HG03025 (cell line): ENCODE results near the gene KNDC1.
"Not testable (repeated sequence)": the region's sequence is repeated elsewhere in the genome, so short reads cannot be mapped to it uniquely, and the experiment has no call there.

Source experiments
- ATAC-seq: cut with Tn5 transposase; IDR thresholded peaks from one replicate; pipeline ENCODE4 v1.9.1; 2021; ENCODE audit warnings: mild to moderate bottlenecking, moderate library complexity; ENCODE audit not compliant: unreplicated experiment, low FRiP score

The KNDC1 gene

GRCh38 chr10:133161486-133162109 is 1.6 kb downstream of the KNDC1 start:
- ATAC-seq = no peak

- ATAC-seq = no peak
These were observed 2.3 kb downstream of the KNDC1 start for GRCh38 chr10:133162178-133162909.

DNA sequence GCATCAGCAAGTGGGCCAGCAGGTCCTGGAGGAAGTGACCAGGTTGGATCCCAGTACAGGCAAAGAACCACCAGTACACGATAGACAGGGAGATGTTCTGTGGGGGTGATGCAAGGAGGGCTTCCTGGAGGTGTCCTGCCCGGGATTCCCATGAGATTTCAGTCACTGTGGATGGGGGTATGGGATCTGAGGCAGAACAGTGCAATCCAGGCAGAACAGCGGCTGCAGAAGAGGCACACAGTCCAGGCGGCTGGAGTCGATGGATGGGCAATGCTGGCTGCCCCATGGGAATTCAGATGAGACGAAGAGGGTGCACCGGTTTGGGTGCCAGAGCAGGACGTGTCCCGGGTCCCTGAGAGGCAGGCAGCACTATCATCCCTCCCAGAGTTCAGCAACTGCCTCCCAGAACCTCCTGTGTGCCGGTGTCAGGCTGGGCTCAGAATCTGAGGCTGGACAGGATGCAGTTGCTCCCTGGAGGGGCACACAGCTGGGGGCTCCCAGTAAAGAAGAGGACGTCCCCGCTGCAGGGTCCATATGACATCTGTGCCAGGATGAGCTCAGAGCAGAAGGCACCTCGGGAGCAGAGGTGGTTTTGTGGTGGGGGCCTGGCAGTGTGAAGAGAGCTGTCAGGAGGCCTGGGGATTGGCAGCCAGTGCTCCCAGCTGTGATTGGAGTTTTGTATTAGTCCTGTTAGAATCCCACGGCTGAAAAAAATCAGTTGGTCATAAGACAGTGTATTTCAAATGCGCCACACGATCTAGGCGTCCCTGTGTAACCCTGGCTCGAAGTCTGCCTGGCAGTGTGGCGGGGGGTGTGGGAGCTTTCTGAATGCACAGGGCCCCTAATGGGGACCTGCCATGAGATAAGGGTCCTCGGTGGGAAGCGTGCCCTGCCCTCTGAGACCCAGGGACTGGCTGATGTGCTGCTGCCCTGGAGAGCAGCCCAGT is 3.2 kb downstream of the KNDC1 start:
- no peak for ATAC-seq

- ATAC-seq = no peak
These were observed 4.1 kb downstream of the KNDC1 start for GRCh38 chr10:133163889-133164815.

- no peak for ATAC-seq
These were observed 5.0 kb downstream of the KNDC1 start for GRCh38 chr10:133164816-133165555.

- ATAC-seq = no peak
These were observed 5.8 kb downstream of the KNDC1 start for GRCh38 chr10:133165556-133166503.

- no peak for ATAC-seq
These were observed 6.4 kb downstream of the KNDC1 start for GRCh38 chr10:133166504-133166827.

DNA sequence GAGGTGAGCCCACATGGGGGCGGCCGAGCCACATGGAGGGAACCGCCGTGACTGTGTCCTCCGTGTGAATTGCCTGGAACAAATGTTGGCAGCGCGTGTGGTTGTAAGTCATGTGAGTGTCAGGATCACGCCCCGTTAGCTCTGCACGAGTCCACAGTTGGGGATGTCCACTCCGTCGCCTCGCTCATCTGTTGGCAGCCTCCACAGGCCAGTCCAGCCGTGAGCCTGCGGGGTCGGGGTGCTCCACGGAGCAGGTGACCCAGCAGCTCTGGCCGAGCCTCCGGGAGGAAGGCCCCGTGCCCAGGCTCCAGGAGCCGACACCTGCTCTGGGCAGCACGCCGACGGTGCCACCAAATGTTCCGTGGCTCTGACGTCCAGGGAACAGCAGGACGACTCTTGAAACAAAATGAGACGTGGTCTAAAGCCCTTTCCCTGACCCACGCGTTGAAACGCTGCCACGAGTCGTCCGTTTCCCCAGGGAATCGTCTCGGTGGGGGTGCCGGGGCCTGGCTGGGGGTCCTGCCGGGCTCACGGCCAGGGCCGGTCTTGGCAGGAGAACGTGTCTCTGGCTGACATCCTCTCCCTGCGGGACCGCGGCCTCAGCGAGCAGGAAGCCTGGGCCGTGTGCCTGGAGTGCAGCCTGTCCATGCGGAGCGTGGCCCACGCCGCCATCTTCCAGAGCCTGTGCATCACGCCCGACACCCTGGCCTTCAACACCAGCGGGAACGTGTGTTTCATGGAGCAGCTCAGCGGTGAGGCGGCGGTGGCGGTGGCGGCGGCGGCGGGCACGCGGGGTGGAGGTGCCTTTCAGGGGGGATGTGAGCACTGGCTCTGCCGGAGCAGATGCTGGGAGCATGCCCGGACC is 7.0 kb downstream of the KNDC1 start:
- ATAC-seq = no peak

DNA sequence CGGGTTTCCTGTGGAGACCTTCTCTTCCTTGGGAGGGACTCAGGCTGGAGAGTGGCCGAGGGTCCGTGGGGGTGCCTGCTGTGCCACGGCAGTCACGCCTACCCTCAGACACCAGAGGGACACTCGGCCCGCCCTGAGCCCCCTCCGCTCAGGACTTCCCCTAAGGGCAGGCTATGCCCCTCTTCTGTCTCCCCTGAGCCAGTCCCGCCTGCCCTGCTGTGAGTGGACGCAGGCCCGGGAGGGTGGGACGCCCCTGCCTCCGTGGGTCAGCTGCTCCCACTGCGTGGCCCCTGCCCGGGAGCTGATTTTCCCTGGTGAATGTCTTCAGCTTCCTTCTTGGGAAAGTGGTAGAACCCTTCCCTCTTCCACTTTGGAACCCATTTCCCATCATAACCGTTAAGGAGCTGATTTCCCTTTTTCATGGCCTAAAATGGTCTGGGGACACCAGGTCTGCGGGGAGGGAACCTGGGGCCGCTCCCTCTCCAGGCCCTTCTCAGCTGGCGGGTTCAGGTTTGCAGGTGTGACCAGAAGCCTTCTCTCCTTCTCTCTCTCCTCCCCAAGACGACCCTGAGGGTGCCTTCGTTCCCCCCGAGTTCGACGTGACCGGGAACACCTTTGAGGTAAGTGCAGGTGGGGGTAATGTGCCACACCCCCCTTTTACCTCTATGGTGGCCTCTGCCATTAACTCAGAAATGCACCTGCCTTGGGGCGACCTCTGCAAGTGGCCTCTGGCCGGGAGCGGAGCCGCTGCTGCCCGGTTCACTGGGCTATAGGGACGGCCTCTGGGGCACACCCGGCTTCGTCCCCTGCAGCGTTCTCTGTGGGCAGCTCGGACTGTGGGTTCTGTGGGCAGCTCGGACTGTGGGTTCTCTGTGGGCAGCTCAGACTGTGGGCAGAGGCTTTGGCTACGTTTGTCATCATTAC is 7.9 kb downstream of the KNDC1 start:
- ATAC-seq = no peak

- no peak for ATAC-seq
These were observed 8.6 kb downstream of the KNDC1 start for GRCh38 chr10:133168617-133169031.

GRCh38 chr10:133169173-133169947 is 9.3 kb downstream of the KNDC1 start:
- no peak for ATAC-seq

DNA sequence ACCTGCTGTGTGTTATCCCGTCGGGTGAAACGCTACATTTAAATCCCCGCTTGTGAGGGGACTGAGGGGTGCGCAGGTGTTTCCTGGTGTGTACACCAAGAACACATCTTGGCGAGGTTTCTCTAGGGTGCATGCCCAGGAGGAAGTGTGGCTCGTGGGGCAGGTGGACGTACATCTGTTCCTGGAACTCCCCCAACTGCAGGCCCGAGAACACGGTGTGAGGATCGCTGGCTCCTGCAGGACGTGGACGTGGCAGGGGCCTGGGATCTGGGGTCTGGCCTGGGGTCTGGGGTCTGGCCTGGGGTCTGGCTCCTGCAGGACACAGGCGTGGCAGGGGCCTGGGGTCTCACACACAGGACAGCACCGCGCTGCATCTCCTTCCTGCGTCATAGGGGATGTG is 10.1 kb downstream of the KNDC1 start:
- ATAC-seq = no peak

GRCh38 chr10:133173860-133174640 is 14.0 kb downstream of the KNDC1 start:
- ATAC-seq = no peak

GRCh38 chr10:133174689-133175263 is 14.8 kb downstream of the KNDC1 start:
- ATAC-seq = no peak

- ATAC-seq = not testable (repeated sequence)
These were observed 15.6 kb downstream of the KNDC1 start for GRCh38 chr10:133175624-133176023.
